HL-60 (cell line): ENCODE measurements around the gene ATP8A2.

Experiments used
- DNase-seq, 2 experiments: peaks; one replicate each; pipeline ENCODE4 v3.0.0-alpha.2; 2010 to 2020; ENCODE audit warnings: low read depth in 1 of 2, low spot score in 1 of 2
- H3K27ac ChIP-seq: fragments of 250-450 bp; sonication (Bioruptor Pico); replicated peaks from 2 replicates; pipeline ENCODE4 v1.5.1; 2020; ENCODE audit warnings: mild to moderate bottlenecking, moderate library complexity
- H3K27me3 ChIP-seq: fragments of 250-450 bp; sonication (Bioruptor Pico); 2 replicates; pipeline ENCODE4 v1.5.1; 2021; ENCODE audit warnings: mild to moderate bottlenecking, moderate library complexity; ENCODE audit not compliant: insufficient read depth, poor library complexity, severe bottlenecking
- H3K4me3 ChIP-seq: replicated peaks from 2 replicates; pipeline ENCODE4 v1.5.1; 2011; ENCODE audit warnings: mild to moderate bottlenecking, control low read depth, low read length; ENCODE audit not compliant: insufficient read depth
- GABPA ChIP-seq: IDR thresholded peaks from 2 replicates; pipeline ENCODE4 v1.6.1; 2012; ENCODE audit warnings: low read depth
- POLR2AphosphoS5 ChIP-seq: IDR thresholded peaks from 2 replicates; pipeline ENCODE4 v1.6.1; 2012; ENCODE audit warnings: low read depth
- REST ChIP-seq: IDR thresholded peaks from 2 replicates; pipeline ENCODE4 v1.6.1; 2012; ENCODE audit warnings: low read depth; ENCODE audit not compliant: insufficient replicate concordance
- SPI1 ChIP-seq: IDR thresholded peaks from 2 replicates; pipeline ENCODE4 v1.6.1; 2012; ENCODE audit warnings: low read depth, mild to moderate bottlenecking, borderline replicate concordance
- TF ChIP-seq, protein P1 (sequence below): IDR thresholded peaks from one replicate; pipeline ENCODE4 v1.5.1; 2011; ENCODE audit warnings: low read length, control low read depth, inconsistent platforms; ENCODE audit not compliant: insufficient read depth

The ATP8A2 gene

GRCh38 chr13:26012995-26013394, 641.2 kb downstream of the ATP8A2 start:
- no peak overlapping the region for H3K27ac ChIP-seq
- no peak overlapping the region for H3K4me3 ChIP-seq
- DNase-seq: no peak
- TF ChIP-seq POLR2AphosphoS5: no peak
- TF ChIP-seq SPI1: no peak
- TF ChIP-seq, protein P1, sequence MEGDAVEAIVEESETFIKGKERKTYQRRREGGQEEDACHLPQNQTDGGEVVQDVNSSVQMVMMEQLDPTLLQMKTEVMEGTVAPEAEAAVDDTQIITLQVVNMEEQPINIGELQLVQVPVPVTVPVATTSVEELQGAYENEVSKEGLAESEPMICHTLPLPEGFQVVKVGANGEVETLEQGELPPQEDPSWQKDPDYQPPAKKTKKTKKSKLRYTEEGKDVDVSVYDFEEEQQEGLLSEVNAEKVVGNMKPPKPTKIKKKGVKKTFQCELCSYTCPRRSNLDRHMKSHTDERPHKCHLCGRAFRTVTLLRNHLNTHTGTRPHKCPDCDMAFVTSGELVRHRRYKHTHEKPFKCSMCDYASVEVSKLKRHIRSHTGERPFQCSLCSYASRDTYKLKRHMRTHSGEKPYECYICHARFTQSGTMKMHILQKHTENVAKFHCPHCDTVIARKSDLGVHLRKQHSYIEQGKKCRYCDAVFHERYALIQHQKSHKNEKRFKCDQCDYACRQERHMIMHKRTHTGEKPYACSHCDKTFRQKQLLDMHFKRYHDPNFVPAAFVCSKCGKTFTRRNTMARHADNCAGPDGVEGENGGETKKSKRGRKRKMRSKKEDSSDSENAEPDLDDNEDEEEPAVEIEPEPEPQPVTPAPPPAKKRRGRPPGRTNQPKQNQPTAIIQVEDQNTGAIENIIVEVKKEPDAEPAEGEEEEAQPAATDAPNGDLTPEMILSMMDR: no peak
- TF ChIP-seq GABPA: no peak
- TF ChIP-seq REST: no peak
- H3K27me3 ChIP-seq: peaks cover 4% of the 10 kb centered on the region

GRCh38 chr13:26015271-26016125, 643.7 kb downstream of the ATP8A2 start:
- no peak for TF ChIP-seq SPI1
- no peak for TF ChIP-seq GABPA
- TF ChIP-seq, protein P1: no peak
- no peak for TF ChIP-seq POLR2AphosphoS5
- no peak for TF ChIP-seq REST
- no peak for DNase-seq

GRCh38 chr13:26016189-26016588, 644.4 kb downstream of the ATP8A2 start:
- H3K27ac ChIP-seq: no peak overlapping the region
- no peak overlapping the region for H3K4me3 ChIP-seq
- TF ChIP-seq, protein P1: no peak
- no peak for TF ChIP-seq REST
- no peak for TF ChIP-seq SPI1
- TF ChIP-seq POLR2AphosphoS5: no peak
- no peak for TF ChIP-seq GABPA
- peaks cover 4% of the 10 kb centered on the region for H3K27me3 ChIP-seq
- no peak for DNase-seq

More at GRCh38 chr13:26015271-26016125, 643.7 kb downstream of the ATP8A2 start:
- Histone ChIP-seq H3K27me3 (peaks cover 4% of the 10 kb centered on the region), H3K4me3 (no peak overlapping the region), H3K27ac (no peak overlapping the region)
